ELR (cell line): ENCODE measurements around the gene C10orf90.
A peak's percentile ranks its signal among the peaks of the same experiment; 100 is the strongest.

Source experiments
- DNase-seq: peaks from one replicate; pipeline ENCODE4 v3.0.0-alpha.2; 2015; ENCODE audit warnings: low read depth

C10orf90 gene

DNA sequence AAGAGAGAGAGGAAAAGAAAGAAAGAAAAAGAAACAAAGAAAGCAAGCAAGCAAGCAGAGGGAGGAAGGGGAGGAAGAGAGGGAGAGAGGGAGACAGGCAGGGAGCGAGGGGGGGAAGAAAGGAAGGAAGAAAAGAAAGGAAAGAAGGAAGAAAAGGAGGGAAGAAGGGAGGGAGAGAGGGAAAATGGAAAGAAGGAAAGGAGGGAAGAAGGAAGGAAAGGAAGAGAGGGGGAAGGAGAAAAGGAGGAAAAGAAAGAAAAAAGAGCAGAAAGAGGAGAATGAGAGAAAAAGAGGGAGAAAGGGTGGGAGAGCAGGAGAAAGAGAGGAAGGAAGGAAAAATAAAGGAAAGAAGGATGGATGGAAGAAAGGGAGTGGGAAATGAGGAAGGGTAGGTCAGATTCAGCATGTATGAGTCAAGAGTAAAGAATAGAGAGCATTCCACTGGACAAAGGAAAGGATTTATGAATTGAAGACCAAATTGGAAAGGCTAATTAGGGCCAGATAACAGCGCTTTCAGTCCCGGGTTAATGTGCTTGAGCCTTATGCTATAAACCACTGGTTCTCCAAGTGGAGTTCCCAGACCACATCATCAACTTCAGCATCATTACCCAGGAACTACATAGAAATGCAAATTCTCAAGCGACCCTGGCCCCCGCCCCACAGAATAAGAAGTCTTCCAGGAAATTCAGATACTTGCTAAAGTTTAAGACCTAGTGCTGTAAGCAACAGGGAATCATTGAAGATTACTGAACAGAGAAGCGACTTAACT is 85.1 kb downstream of the C10orf90 start:
- DNase-seq: no peak

DNA sequence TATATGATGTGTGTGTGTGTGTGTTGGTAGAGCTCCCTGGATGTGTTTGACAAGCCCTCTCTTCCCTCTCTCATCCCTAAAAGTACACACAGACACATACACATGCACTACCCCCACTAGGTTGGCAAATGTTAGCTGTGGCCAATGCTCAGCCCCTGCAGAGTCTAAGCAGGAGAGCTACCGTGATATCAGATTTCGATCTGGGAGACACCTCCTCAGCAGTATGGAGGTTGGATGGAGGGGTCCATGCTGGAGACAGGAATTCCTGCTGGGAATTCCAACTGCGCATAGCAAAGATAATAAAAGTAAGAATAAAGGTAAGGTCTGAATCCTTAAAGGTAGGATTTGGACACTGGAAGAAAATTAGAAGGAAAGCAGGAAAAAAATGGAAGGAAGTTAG is 85.7 kb downstream of the C10orf90 start:
- no peak for DNase-seq

DNA sequence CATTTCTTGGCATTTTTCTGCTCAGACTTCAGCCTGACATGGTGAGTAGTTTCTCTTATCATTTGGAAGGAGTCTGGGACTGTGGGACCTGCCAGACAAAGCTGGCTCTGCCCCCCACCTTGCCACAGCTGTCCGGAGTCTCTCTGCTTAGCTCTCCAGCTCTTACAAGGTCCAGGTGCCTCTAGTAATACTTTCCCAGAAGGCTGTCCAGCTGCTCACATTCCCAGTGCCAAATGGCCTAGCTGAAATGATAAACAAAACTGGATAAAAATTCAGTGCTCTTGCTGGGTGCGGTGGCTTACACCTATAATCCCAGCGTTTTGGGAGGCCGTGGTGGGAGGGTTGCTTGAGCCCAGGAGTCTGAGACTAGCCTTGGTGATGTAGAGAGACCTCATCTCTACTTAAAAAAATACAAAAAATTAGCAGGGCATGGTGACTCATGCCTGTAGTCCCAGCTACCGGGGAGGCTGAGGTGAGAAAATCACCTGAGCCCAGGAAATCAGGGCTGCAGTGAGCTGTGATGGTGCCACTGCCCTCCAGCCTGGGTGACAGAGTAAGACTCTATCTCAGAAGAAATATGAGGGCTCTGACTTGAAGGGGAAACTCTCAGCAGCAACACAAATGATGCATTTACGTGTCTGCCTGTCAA is 86.8 kb downstream of the C10orf90 start:
- DNase-seq: no peak

DNA sequence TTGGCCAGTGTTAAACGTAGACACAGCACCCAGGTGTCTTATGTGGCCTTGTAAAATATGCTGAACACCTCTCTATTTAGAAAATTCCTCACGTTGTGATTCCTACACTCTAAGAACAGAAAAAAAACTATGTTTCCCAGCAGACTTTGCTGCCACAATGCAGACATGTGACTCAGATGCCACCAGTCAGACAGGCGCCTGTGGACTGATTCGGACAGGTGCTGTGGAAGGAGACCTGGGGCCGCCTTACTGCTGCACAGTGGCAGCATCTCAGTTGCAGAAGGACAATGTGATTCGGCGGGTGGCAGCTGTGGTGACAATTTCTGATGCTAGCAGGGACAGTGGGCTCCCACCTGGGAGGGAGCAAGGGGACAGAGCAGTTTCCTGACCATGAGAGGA is 88.8 kb downstream of the C10orf90 start:
- no peak for DNase-seq

DNA sequence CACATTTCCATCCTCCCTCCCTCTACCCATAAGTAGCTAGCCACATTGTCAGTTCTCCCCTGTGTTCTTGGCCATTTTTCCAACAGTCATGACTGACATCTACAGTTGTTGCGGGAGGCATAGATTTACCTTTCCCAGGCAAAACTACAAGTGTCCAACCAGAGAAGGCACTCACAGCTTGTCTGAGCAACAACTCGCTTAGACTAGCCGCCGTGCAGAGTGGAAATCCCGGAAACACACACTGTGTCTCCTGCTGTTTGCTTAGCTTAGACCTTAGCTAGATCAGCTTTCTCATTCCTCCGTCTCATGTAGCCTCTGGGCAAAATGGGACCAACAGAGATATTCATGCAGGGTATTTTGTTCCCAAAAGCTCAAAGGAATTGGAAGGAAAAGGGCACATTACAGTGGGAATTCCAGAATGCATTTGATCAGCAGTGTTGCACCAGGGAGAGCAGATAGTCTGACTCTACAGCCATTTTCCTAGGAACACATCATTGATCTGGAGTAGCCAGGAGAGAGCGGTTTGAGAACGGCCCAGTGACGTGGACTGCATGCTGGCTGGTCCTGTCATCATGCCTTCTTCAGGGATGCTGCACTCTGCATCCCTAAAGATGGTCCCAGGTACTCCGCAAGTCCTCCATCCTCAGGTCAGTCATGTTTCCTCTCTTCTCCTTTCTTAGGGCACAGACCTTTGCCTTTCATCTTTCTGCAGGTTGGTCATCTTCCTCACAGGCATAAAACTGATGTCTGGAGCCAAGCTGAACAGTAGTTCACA is 89.4 kb downstream of the C10orf90 start:
- no peak for DNase-seq

DNA sequence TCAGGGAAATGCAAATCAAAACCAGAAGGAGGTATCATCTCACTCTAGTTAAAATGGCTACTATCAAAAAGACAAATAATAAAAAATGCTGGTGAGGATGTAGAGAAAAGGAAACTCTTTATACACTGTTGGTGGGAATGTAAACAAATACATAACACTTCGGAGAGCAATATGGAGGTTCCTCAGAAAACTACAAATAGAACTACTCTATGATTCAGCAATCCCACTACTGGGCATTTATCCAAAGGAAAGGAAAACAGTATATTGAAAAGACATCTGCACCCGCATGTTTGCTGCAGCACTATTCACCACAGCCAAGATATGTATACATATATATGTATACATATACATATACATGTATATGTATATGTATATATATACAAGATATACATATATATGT is 94.2 kb downstream of the C10orf90 start:
- DNase-seq: peak; percentile 30

DNA sequence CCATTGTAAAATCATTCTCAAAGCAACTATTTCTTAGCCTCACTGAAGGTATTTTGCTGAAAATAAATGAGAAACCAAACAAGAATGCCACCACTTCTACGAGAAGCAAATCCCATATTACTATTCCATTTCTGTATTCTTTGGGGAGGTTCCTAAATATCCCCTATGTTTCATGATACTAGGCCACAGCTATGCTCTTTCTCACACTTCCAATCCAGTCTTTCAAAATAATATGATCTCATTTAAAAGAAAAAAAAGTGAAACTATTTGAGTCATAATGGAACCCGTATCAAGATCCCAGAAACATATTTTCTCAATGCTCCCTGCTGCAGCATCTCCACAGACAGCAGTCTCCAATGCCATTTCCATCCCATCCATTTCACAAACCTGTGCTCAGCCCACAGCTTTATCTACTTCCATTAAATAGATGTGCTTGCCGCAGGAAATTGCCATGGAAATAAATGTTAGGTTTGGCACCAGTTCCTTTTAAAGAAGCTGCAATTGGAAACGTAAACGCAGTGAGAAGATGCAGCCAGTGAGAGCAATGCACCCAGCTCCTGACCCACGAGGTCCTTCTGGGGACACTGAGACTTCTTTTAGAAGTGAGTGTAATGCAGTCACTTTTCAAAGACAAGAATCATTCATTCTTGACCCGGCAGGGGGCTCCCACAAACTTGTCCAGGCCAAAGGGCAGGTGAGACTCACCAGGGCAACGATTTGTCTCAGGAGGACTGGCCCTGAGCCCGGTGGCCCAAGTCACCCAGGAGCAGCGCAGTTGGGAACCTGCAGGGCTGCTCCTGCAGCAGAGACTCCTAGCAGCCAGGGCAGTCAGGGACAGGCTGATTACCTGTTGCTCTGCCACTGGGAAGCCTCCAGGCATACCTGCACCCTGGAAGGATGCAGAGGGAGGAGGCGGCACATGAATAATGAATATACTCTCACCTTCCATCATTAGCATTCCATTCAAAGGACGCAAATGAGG is 99.6 kb downstream of the C10orf90 start:
- DNase-seq: peak; percentile 14

DNA sequence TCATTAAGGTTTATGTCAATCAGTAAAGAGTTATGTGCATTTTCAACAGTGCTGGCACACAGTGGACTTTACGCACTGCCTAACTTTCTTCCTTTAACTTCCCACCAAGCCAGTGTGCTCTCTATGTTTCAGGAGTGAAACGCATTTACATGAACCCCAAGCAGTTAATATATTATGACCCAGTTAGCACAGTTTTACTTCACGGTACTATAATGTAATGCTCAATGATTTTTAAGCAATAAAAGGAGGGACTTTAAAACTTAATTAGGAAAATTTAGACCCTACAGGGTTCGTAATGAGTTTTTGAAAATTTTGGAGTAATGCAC is 100.3 kb downstream of the C10orf90 start:
- no peak for DNase-seq

DNA sequence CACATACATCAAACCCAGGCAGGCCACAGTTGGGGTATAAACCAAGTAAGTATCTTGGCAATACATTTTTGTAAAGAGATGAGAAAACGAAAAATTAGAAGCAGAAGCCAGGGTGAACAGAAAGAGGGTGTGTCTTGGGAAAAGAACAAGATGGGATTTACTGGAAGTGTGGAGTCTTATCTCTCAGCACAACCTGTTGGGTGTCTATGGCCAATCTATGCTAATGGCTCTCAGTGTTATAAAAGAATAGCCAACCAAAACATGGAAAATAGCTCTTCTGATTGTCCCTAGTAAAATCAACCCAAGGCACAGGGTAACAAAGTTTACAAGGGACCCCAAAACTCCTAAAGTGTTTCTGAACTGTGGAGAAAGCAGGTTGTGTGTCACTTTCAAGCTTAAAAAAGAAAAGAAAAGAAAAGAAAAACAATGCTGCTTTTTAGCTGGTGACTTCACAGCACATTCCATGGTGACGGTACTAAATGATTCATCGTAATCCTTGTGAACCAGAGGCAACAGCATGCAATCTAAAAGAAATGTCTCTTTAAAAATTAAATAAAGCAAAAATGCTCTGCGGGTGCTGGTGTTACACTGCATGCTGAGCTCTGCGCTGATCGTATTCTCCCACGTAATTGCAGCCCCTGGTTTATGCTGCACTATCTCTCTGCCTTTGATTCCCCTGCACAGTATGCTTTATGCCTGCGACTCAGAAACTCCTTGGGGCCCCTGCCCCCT is 100.8 kb downstream of the C10orf90 start:
- peak; percentile 85 for DNase-seq

DNA sequence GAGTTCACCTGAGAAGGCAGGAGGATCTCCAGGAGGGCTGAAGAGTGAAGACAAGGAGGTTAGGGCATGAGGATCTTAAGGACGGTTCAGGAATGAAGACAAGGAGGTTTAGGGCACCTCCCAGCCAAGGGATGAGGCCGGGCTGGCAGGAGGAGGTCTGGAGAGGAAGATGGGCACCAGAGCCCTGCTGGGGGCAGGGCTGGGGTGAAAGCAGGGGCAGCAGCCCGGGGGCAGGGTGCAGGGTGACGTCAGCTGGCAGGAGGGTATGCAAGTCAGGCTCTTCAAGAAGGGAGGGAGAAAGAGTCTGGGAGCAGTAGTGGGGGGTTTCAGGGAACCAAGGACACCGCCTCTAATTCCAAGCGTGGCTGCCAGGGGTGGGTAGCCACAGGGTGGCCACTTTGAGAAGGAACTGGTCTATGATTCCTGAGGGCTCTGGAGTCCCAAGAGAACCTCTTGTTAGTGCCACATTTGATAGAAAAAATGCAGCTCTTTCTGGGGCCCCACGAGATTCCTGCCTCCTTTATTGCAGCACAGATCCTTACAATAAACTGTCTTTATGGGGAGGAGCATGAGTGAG is 101.6 kb downstream of the C10orf90 start:
- no peak for DNase-seq

DNA sequence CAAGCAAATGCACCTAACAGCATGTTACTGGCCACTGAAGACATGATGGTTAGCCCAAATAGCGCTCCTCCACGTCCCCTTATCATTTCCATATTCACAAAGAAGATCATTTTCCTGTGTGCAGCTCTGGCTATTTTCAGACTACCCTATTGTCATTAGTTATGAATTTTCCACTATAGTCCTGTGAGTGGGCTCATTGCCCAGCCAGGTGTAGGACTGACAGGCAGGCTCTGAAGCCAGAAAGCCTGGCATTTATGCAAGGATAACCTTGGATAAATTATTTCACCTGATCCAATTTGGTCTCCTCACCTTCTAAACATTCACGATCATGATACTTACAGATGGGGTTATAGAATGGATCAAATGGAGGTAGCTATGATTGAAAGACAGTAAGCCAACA is 104.6 kb downstream of the C10orf90 start:
- DNase-seq: no peak

DNA sequence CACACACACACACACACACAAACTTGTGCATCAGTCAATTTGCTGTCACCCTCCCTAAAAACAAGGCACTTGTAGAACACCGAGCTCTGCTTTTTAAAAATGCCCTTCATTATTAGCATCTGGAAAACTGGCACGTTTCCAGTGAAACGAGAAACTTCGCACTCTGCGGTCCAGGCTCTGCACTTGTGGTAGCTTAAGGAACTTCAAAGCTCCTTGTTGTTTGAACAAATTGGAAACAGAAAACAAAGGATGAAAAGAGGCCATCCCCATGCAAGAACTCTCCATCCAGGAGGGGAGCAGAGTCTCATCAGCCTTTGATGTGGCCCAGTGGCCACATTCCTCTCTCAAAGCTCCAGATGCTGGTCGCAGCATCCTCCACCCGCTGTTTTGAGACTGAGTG is 105.1 kb downstream of the C10orf90 start:
- DNase-seq: no peak

DNA sequence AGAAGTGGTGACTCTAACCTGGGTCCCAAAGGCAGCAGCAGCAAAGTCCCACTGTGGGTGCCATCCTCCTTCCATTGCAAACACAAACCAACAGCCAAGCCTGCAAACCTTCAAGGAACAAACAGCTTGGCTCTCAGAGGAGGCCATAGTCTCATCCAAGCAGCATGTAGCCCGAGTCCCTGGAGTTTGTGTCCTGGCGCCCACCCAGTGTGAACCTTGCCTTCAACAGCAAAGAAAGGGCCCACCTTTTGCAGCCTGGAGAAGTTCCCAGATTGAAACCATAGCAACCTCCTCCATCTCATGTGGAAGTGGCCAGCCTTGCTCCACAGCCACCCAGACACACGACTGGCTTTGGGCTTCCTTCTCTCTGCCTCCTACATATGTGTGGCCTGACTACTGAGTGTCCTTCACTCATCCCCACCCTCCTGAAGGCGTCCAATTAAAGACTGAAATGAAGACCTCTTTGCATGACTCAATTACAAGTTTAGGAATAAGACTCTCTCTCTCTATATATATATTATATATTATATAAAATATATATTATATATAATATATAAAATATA is 106.1 kb downstream of the C10orf90 start:
- DNase-seq: no peak

DNA sequence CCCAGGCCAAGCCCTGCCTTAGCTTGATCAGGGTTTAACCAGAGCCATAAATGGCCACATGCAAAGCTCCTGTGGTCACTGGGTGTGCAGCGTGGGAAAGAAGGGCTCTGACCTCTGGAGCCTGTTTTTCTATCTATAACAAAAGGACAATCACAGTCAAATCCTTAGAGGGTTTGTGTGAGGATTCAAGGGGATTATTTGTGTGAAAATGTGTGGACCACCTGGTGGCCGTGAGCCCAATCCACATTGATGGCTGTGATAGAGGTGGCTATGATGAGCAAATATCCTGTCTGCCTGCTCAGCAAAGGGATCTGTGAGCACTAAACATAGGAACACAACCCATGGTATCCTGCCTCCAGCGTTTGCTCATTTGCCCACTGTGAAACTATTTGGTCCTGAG is 107.1 kb downstream of the C10orf90 start:
- DNase-seq: no peak

DNA sequence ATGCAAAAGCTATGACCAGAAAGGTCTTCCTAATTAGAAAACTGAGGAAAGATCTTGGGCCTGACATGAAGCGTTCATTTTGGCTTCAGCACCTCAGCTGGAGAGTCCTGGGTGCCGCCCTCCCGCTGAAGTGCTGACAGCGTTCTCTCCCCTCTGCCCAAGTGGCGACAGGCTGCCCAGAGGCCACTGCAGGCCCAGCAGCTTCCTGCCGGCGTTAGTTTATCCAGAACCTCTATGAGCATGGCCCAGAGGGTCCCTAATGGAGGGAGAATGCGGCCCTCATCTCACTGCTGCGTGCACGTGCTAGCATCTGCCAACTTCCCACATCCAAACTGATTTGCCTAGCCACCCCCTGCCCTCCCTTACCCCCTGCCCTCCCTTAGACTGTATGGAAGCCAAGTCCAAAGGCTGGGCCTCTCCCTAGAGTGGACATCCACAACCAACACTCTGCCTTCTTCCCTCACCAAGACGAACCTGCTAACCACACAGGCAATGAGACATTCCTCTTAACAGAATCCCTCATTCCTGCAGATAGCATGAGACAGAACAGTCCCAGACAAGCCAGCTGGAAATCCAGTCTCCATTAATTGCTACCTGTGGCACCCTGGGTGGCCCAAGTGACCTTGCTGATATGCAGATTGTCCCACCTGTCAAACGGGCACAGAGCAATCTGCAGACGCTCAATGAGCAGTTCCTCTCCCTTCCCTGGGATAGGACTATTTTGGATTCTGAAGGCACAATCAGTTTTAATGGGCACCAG is 108.4 kb downstream of the C10orf90 start:
- no peak for DNase-seq

DNA sequence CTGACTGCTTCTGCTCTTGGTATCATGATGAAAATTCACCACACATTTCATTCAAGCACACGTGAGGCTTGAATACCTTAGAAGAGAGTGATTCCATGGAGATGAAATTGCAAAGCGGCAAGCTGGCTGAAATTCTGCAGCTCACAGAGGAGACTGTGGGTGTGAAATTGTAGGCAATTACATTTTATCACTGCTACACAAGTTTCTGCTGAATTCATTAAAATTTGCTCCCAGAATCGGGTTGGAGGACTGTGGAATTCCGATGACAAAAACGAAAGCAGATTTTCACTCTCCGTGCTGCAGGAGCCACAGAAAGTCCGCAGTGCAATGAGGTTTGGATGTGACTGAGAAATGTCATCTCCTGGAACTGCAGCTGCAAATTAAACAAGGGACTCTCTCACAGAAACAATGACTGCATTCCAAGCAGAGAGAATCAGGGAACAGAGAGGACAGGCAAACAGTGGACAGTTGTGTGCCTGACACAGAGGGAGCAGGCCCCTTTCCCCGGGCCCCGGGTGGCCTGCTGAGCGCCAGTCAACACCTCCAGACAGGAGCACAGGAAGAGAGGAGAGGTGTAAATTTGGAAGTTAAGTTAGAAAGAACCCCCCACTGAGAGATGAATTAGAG is 109.1 kb downstream of the C10orf90 start:
- no peak for DNase-seq

DNA sequence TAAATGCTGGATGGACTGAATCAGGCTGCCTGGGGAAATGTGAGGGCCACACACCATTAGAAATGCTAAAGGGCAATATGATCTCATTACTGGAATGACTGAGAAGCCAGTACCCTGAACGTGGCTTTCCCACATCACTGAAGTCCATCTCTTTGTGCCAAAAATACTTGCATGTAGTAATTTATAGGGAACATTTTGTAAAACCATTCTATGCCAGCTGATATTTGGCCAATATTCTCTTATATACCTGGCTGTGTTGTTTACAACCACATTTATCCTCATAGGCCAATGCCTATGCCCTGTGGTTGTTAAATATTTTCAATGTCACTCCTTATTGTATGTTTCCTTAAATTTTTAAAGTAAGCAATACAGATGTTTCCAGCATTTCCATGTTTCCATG is 111.6 kb downstream of the C10orf90 start:
- no peak for DNase-seq

DNA sequence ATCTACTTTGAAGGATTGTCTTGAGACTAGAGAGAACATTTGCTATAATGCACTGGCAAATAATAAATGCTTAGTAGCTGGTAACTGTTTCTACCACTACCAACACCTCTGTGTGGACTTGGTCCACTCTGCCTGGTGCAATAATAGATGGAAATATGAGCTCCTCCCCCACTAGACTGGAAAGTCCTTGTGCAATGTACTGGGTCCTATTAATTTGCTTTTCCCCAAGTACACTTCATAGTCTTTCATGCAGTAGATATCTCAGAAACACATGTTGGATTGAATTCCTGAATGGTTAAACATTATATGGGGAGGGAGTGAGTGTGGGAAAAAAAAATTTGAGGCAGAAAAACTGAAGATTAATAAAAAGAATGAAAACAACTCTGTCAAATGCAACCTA is 119.3 kb downstream of the C10orf90 start:
- DNase-seq: no peak

DNA sequence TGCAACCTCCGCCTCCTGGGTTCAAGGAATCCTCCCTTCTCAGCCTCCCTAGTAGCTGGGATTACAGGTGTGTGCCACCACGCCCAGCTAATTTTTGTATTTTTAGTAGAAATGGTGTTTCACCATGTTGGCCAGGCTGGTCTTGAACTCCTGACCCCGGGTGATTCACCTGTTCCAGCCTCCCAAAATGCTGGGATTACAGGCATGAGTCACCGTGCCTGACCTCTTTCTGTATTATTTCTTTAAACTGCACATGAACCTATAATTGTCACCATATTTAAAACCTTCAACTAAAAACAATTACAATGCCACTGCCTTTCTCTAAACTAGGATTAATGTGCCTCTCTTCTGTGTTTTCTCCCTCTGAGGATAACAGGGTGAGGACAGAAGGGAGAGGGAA is 119.9 kb downstream of the C10orf90 start:
- DNase-seq: peak; percentile 20
